ENCODE measurements around the gene SDR42E1.
"Not testable (repeated sequence)": the region's sequence is repeated elsewhere in the genome, so short reads cannot be mapped to it uniquely, and the experiment has no call there.

The SDR42E1 gene

DNA sequence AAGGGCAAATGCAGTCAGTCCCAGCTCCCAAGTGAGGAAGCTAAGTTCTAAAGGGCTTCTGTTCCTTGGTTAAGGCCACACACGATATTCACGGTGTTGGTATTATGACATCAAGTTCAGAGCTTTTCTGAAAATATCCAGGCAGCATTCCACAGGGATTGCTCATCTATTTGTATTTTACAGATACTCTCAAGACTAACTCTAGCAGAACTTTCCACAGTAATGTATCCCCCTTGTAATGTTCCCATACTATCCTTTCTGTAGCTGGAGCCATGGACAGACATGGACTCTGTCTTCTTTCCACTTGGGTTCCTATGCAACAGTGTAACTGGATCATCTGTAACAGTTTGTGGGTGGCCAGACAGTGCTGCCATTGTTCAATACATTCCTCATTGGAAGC is 13.5 kb downstream of the SDR42E1 start:
- DNase-seq (ENCODE audit: low read depth) = peak; percentile 67
- H3K4me3 ChIP-seq (ENCODE audit: low read length) = no peak overlapping the region
- TF ChIP-seq, protein P1, sequence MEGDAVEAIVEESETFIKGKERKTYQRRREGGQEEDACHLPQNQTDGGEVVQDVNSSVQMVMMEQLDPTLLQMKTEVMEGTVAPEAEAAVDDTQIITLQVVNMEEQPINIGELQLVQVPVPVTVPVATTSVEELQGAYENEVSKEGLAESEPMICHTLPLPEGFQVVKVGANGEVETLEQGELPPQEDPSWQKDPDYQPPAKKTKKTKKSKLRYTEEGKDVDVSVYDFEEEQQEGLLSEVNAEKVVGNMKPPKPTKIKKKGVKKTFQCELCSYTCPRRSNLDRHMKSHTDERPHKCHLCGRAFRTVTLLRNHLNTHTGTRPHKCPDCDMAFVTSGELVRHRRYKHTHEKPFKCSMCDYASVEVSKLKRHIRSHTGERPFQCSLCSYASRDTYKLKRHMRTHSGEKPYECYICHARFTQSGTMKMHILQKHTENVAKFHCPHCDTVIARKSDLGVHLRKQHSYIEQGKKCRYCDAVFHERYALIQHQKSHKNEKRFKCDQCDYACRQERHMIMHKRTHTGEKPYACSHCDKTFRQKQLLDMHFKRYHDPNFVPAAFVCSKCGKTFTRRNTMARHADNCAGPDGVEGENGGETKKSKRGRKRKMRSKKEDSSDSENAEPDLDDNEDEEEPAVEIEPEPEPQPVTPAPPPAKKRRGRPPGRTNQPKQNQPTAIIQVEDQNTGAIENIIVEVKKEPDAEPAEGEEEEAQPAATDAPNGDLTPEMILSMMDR (IDR thresholded peaks at IDR 0.05; ENCODE audit: insufficient read depth, low read depth, low read length, missing control alignments) = no peak

DNA sequence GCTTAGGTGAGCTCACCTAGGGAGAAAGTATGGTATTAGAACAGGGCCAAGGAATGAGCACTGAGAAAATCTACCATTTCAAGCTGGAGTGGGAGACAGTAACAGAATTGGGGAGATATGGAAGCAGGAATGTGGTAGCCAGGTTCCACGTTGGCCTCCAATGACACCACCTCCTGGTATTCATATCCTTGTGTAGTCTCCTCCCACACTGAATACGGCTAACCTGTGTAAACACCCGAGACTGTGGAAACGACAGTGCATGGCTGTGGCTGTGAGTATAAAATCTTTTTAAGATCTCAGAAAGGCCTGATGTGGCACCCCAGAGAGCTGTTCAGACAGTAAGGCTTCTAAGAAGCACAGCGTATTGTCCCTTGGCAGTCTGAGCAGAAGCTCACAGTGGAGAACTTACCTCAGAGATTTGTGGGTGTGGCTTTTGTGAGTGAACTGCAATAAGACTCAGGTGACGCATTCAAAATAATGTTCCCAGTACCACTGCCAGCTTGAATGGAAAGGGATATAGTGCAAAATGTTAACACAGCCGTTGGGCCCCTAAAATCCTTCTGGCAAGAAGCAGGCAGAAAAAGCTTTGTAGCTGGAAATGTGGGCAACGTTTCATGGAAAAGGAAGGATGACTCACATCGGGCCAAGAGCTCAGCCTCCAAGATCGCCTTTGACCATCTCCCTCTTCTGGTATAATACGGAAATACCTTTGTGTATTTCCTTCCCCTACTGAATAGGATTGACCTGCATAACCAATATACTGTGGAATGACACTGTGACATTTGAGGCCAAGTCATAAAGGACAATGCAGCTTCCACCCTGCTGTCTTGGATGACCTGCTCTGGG is 14.4 kb downstream of the SDR42E1 start:
- H3K4me3 ChIP-seq (ENCODE audit: low read length) = no peak overlapping the region
- peak; percentile 50 for DNase-seq (ENCODE audit: low read depth)
- TF ChIP-seq, protein P1 (IDR thresholded peaks at IDR 0.05; ENCODE audit: insufficient read depth, low read depth, low read length, missing control alignments) = peak; percentile 20

DNA sequence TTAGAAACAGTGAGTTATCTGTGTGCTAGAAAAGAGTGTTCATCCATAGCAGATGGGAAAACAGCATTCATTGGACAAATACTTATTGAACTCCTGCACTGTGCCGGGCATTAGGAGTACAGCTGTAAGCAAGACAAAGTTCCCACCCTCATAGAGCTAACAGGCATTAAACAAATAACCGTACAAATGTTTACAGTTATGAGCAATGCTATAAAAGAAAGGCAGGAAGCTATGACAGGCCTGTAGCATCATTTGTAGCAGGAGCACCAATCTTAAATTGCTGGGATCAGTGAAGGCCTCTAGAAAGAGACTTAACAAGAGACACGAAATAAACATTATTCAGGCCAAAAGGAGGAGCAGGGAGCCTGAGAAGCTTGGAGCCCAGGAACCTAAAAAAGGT is 15.6 kb downstream of the SDR42E1 start:
- no peak overlapping the region for H3K4me3 ChIP-seq (ENCODE audit: low read length)
- no peak for DNase-seq (ENCODE audit: low read depth)
- TF ChIP-seq, protein P1 (IDR thresholded peaks at IDR 0.05; ENCODE audit: insufficient read depth, low read depth, low read length, missing control alignments) = no peak

DNA sequence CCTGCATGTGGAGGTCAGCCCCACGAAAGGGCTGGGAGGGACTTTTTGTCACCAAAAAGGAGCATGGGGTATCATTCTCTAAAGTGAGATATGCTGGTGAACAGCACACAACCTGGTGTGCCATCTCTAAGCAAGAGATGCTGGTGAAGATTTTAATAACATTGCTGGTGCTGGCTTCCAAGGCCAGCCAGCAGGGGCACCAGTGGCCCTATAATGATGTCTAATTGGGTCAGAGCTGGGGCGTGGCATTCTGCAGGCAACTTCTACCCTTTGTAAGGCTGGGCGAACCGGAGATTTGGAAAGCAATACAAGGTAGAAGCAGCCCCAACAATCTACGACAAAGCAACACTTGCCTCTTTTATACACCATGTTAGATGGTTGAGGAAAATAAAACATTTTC is 16.8 kb downstream of the SDR42E1 start:
- H3K4me3 ChIP-seq (ENCODE audit: low read length) = no peak overlapping the region
- no peak for DNase-seq (ENCODE audit: low read depth)
- TF ChIP-seq, protein P1 (IDR thresholded peaks at IDR 0.05; ENCODE audit: insufficient read depth, low read depth, low read length, missing control alignments) = peak; percentile 37

DNA sequence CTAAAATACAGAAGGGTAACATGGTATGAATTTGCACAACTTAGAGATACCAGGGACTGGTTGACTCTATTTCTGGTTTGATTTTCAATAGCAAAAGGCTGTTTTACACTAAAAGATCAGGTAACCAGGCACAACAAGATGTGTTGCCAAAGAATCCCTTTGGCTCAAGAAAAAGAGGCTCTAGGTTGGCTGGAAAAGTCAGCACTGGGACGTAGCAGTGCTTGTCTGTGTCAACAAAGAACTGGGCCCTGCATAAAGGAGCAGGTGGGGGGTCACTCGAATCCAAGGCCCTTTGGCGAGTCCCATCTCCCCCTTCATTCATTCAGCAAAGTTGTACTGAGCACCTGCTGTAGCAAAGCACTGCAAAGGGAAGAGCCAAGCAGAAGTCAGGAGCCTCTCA is 18.4 kb downstream of the SDR42E1 start:
- no peak for DNase-seq (ENCODE audit: low read depth)
- TF ChIP-seq, protein P1 (IDR thresholded peaks at IDR 0.05; ENCODE audit: insufficient read depth, low read depth, low read length, missing control alignments) = no peak
- no peak overlapping the region for H3K4me3 ChIP-seq (ENCODE audit: low read length)

DNA sequence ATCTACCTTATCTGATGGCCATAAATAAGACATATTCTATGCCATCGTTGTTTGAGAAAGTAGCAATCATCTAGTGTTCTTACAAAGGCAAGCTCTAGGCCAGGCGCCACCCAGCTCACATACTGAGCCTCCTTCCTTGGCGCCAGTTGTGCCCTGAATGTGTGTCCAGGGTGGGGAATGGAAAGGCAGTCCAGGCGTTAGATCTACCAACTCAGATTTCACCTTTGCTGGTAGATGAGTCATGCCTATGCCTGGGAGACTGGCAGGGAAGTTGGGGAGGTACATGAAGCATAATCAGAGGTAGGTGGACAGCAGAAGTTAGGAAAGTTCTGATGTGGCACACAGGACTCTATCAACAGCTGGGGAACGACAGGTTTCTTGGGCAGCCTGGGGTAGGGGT is 23.6 kb downstream of the SDR42E1 start:
- TF ChIP-seq, protein P1 (IDR thresholded peaks at IDR 0.05; ENCODE audit: insufficient read depth, low read depth, low read length, missing control alignments) = no peak
- peak; percentile 50 for DNase-seq (ENCODE audit: low read depth)
- H3K4me3 ChIP-seq (ENCODE audit: low read length) = no peak overlapping the region

DNA sequence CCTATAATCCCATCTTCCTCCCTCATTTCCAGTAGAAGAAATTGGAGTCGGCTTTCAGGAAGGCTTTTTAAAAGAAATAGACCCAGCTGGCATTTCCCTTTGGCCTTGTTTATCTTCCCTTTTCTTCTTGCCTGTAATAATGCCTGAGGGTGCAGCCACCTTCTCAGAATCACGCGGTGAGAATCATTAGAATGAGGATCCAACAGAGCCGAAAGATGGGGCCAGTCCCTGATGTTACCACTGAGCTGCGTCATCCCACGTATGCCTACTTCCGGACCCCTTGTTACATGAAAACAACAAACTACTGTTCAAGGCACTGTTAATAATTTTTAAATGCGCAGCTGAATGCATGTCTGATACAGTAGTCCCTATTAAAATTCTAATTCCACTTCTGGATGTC is 24.1 kb downstream of the SDR42E1 start:
- TF ChIP-seq, protein P1 (IDR thresholded peaks at IDR 0.05; ENCODE audit: insufficient read depth, low read depth, low read length, missing control alignments) = no peak
- no peak for DNase-seq (ENCODE audit: low read depth)

DNA sequence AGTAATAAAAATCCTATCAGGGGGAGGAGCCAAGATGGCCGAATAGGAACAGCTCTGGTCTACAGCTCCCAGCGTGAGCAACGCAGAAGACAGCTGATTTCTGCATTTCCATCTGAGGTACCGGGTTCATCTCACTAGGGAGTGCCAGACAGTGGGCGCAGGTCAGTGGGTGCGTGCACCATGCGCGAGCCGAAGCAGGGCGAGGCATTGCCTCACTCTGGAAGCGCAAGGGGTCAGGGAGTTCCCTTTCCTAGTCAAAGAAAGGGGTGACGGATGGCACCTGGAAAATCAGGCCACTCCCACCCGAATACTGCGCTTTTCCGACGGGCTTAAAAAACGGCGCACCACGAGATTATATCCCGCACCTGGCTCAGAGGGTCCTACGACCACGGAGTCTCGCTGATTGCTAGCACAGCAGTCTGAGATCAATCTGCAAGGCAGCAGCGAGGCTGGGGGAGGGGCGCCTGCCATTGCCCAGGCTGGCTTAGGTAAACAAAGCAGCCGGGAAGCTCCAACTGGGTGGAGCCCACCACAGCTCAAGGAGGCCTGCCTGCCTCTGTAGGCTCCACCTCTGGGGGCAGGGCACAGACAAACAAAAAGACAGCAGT is 33.8 kb downstream of the SDR42E1 start:
- not testable (repeated sequence) for DNase-seq (ENCODE audit: low read depth); H3K4me3 ChIP-seq (ENCODE audit: low read length)

More for the DNA sequence above, 24.1 kb downstream of the SDR42E1 start:
- no peak overlapping the region for H3K4me3 ChIP-seq (ENCODE audit: low read length)
